ENCODE results near the gene APOB.

DNA sequence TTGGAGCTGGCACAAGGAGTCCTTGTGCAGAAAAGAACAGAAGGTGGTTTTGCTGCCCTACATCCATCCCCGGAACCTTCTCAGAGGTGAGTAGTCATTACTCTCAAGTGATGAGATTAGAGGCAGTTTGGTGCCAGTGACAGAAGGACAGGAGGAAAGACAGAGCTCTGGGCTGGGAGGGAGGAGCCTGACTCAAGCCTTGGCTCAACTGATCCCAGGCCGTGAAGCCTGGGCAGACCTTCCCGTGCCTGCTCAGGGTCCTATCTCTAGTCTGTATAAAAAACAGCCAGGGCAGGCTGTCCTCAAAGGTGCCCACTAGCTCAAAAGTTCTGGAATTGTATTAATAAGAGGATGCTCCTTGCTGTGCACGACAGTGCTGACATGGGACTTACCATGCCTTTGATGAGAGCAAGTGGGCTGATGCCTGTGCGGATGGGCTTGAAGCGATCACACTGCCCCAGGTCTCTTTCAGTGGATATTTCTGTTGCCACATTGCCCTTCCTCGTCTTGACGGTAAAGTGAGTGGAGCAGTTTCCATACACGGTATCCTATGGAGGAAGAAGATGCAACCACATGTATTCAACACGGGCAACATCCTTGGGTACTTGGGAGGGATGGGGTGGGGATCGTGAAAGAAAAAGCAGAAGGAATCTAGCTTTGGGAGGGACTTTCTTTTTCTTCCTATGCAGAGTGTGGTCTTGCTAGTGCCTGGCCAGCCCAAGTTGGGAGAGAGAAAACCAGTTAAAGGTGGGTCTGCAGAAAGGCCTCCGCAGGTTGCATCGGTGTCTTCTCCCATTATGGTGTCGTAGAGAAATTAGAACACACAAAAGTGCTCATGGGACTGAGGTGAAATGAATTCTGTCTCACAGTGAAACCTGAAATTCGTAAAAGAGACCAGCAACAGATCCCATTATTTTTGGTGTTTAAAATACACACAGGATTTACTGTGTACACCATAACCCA, 6.9 kb downstream of the APOB start:
- TF ChIP-seq POLR2AphosphoS5 (IDR thresholded peaks at IDR 0.05) (no peak), POLR2A (IDR thresholded peaks at IDR 0.05) (no peak)
- TF ChIP-seq, protein P1, sequence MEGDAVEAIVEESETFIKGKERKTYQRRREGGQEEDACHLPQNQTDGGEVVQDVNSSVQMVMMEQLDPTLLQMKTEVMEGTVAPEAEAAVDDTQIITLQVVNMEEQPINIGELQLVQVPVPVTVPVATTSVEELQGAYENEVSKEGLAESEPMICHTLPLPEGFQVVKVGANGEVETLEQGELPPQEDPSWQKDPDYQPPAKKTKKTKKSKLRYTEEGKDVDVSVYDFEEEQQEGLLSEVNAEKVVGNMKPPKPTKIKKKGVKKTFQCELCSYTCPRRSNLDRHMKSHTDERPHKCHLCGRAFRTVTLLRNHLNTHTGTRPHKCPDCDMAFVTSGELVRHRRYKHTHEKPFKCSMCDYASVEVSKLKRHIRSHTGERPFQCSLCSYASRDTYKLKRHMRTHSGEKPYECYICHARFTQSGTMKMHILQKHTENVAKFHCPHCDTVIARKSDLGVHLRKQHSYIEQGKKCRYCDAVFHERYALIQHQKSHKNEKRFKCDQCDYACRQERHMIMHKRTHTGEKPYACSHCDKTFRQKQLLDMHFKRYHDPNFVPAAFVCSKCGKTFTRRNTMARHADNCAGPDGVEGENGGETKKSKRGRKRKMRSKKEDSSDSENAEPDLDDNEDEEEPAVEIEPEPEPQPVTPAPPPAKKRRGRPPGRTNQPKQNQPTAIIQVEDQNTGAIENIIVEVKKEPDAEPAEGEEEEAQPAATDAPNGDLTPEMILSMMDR (IDR thresholded peaks at IDR 0.05): no peak
